NCI-H1930 (cell line): ENCODE data around the gene ELOVL3.
"Not testable (repeated sequence)": the region's sequence is repeated elsewhere in the genome, so short reads cannot be mapped to it uniquely, and the experiment has no call there.

Experiments used
- DNase-seq, 2 experiments: peaks; one replicate each; lab custom pipeline; 2025; lab: John Stamatoyannopoulos, UW

The ELOVL3 gene

GRCh38 chr10:102225646-102226541 is at the start of gene ELOVL3:
Gene ELOVL3, plus strand, starts transcription at chr10:102226299. Its CDS starts 250 bp downstream, at chr10:102226549.
- peak; percentile 76 to 81 for DNase-seq

- no peak for DNase-seq
Observed at GRCh38 chr10:102184606-102185005, 41.5 kb upstream of the ELOVL3 start.

- DNase-seq = no peak
Observed at GRCh38 chr10:102185272-102185671, 40.8 kb upstream of the ELOVL3 start.

- DNase-seq = no peak
Observed at GRCh38 chr10:102185811-102186527, 40.1 kb upstream of the ELOVL3 start.

GRCh38 chr10:102188298-102188940 is 37.7 kb upstream of the ELOVL3 start:
- no peak for DNase-seq

GRCh38 chr10:102188941-102189898 is 36.9 kb upstream of the ELOVL3 start:
- DNase-seq = not testable (repeated sequence)

- DNase-seq = no peak
Observed at GRCh38 chr10:102191956-102192355, 34.1 kb upstream of the ELOVL3 start.

- DNase-seq = no peak
Observed at GRCh38 chr10:102195296-102195870, 30.7 kb upstream of the ELOVL3 start.

- no peak for DNase-seq
Observed at GRCh38 chr10:102196893-102197292, 29.2 kb upstream of the ELOVL3 start.

- no peak for DNase-seq
Observed at GRCh38 chr10:102198027-102198426, 28.1 kb upstream of the ELOVL3 start.

GRCh38 chr10:102200751-102201640 is 25.1 kb upstream of the ELOVL3 start:
- DNase-seq = no peak

GRCh38 chr10:102202386-102202785 is 23.7 kb upstream of the ELOVL3 start:
- no peak for DNase-seq

- DNase-seq = no peak
Observed at GRCh38 chr10:102208311-102209035, 17.6 kb upstream of the ELOVL3 start.

- no peak for DNase-seq
Observed at GRCh38 chr10:102211615-102212299, 14.3 kb upstream of the ELOVL3 start.

- DNase-seq = not testable (repeated sequence)
Observed at GRCh38 chr10:102213599-102213998, 12.5 kb upstream of the ELOVL3 start.

- DNase-seq = no peak
Observed at GRCh38 chr10:102219370-102219769, 6.7 kb upstream of the ELOVL3 start.

- no peak for DNase-seq
Observed at GRCh38 chr10:102220612-102221011, 5.5 kb upstream of the ELOVL3 start.

- DNase-seq = no peak
Observed at GRCh38 chr10:102222797-102223196, 3.3 kb upstream of the ELOVL3 start.

- DNase-seq = no peak
Observed at GRCh38 chr10:102226542-102226870, 407 bp downstream of the ELOVL3 start.
